ENCODE results near the gene RANBP3L.

DNA sequence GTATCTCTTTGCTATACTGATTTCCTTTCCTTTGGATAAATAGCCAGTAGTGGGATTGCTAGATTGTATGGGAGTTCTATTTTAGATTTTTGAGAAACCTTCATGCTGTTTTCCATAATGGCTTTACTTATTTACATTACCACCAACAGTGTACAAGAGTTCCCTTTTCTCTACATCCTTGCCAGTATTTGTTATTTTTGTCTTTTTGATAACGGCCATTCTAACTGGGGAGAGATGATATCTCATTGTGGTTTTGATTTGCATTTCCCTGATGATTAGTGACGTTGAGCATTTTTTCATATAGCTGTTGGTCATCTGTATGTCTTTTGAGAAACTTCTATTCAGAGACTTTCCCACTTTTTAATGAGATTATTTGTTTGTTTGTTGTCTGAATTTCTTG lies 85.8 kb downstream of the RANBP3L start:
- TF ChIP-seq CTCF (IDR thresholded peaks at IDR 0.05; ENCODE audit: insufficient read depth, low read length, poor library complexity, severe bottlenecking) = no peak
- no peak for TF ChIP-seq EZH2phosphoT487 (conservative IDR thresholded peaks at IDR 0.05; ENCODE audit: low read length)

Data from SU-DHL-6 (cell line).